Measurements from ENCODE around the gene SH3RF1.
"Not testable (repeated sequence)": the region's sequence is repeated elsewhere in the genome, so short reads cannot be mapped to it uniquely, and the experiment has no call there.

SH3RF1 gene

DNA sequence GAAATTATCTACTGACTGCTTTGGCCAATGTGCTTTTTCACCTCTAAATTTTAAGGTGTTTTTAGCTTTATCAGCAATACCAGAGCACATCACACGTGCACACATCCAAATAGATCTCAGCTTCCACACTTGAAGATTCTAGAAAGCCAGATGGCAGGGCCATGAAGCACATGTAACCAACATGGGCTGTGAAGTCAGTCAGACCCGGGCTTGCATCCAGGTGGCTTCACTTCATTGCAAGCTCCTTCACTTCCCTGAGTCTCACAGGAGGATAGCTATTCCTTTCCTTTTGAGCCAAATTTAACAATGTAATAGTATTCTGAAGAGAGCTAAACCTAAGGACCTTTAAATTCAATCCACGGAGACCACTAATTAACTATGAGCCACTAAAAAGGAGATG is 86.5 kb downstream of the SH3RF1 start:
- H3K79me2 ChIP-seq (ENCODE audit: insufficient read depth, low read depth): no peaks in the 10 kb centered on the region

DNA sequence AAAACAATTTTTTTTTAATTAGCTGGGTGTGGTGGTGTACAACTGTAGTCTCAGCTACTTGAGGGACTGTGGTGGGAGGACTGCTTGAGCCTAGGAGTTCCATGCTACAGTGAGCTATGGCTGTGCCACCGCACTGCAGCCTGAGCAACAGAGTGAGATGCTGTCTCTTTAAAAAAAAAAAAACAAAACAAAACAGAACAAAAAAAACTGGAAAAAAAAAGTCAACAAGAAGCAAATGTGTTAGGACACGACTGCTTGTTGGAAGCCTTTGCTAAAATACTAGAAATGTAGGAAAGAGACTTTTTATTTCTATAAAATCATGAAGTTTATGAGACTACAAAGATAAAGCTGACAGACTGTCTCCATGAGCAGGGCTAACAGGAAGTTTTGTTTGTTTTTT is 87.2 kb downstream of the SH3RF1 start:
- H2AFZ ChIP-seq (ENCODE audit: low read depth): no peak overlapping the region
- no peaks in the 10 kb centered on the region for H3K36me3 ChIP-seq (ENCODE audit: insufficient read depth)
- H3K27ac ChIP-seq: no peak overlapping the region
- no peaks in the 10 kb centered on the region for H4K20me1 ChIP-seq (ENCODE audit: insufficient read depth)
- no peaks in the 10 kb centered on the region for H3K79me2 ChIP-seq (ENCODE audit: insufficient read depth, low read depth)
- no peak overlapping the region for H3K4me2 ChIP-seq
- no peak overlapping the region for H3K4me3 ChIP-seq (IDR thresholded peaks at IDR 0.05; ENCODE audit: insufficient read depth, low read depth, low read length)
- H3K27me3 ChIP-seq (ENCODE audit: insufficient read depth, low read depth): no peaks in the 10 kb centered on the region
- no peak overlapping the region for H3K9ac ChIP-seq
- TF ChIP-seq, protein P1, sequence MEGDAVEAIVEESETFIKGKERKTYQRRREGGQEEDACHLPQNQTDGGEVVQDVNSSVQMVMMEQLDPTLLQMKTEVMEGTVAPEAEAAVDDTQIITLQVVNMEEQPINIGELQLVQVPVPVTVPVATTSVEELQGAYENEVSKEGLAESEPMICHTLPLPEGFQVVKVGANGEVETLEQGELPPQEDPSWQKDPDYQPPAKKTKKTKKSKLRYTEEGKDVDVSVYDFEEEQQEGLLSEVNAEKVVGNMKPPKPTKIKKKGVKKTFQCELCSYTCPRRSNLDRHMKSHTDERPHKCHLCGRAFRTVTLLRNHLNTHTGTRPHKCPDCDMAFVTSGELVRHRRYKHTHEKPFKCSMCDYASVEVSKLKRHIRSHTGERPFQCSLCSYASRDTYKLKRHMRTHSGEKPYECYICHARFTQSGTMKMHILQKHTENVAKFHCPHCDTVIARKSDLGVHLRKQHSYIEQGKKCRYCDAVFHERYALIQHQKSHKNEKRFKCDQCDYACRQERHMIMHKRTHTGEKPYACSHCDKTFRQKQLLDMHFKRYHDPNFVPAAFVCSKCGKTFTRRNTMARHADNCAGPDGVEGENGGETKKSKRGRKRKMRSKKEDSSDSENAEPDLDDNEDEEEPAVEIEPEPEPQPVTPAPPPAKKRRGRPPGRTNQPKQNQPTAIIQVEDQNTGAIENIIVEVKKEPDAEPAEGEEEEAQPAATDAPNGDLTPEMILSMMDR (conservative IDR thresholded peaks at IDR 0.05; ENCODE audit: low read depth, low read length): no peak
- H3K4me1 ChIP-seq (ENCODE audit: low read depth, poor library complexity, severe bottlenecking): peaks cover 9% of the 10 kb centered on the region

More for the DNA sequence above, 86.5 kb downstream of the SH3RF1 start:
- Histone ChIP-seq H4K20me1 (ENCODE audit: insufficient read depth) (no peaks in the 10 kb centered on the region), H3K9ac (no peak overlapping the region), H3K4me1 (ENCODE audit: low read depth, poor library complexity, severe bottlenecking) (peaks cover 14% of the 10 kb centered on the region), H3K4me3 (IDR thresholded peaks at IDR 0.05; ENCODE audit: insufficient read depth, low read depth, low read length) (no peak overlapping the region), H2AFZ (ENCODE audit: low read depth) (no peak overlapping the region), H3K27me3 (ENCODE audit: insufficient read depth, low read depth) (no peaks in the 10 kb centered on the region), H3K27ac (no peak overlapping the region), H3K36me3 (ENCODE audit: insufficient read depth) (no peaks in the 10 kb centered on the region), H3K4me2 (no peak overlapping the region)
- TF ChIP-seq, protein P1 (conservative IDR thresholded peaks at IDR 0.05; ENCODE audit: low read depth, low read length): no peak

DNA sequence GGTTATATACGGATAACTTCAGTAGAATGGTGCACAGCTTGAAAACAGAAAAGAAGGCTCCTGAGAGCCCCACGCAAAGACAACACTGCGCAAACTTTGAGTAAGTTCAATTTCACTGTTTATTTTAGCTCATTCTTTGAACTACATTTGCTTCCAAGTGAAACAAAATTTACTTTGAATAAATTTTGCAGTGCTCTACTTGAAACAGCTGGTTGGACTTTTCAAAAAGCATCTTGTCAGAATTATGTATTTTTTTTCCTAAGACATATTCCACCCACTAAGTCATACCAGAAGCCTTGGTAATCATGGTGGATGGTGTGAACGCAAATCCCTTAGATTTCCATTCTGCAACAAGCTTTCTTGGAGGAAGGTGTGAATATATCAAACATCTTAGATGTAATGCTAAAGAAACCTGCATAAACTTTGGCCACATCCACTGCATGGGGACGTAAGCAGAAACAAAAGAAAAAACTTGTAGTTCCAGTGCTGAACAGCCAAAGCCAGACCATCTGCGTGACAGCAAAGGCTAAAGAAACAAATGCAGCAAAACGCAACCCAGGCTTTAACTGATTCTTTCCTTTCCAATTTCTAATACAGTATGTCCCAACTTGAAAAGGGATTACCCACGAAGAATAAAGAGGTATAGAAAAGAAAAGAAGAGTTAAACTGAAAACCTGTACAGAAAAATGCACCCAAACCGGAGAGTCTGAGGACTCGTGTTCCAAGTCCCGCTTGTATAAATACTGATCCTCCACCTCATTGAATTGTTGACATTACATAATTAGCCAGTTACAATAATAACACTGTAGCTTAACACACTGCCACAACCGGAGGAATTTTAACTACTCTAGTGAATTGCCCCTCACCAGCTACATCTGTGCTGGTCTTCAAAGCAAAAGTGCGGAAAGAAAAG is 90.9 kb downstream of the SH3RF1 start:
- TF ChIP-seq, protein P1 (conservative IDR thresholded peaks at IDR 0.05; ENCODE audit: low read depth, low read length): no peak
- Histone ChIP-seq H3K79me2 (ENCODE audit: insufficient read depth, low read depth) (no peaks in the 10 kb centered on the region), H3K4me2 (no peak overlapping the region), H3K4me3 (IDR thresholded peaks at IDR 0.05; ENCODE audit: insufficient read depth, low read depth, low read length) (no peak overlapping the region), H3K36me3 (ENCODE audit: insufficient read depth) (no peaks in the 10 kb centered on the region), H3K27me3 (ENCODE audit: insufficient read depth, low read depth) (no peaks in the 10 kb centered on the region), H2AFZ (ENCODE audit: low read depth) (no peak overlapping the region), H4K20me1 (ENCODE audit: insufficient read depth) (no peaks in the 10 kb centered on the region), H3K27ac (no peak overlapping the region), H3K9ac (no peak overlapping the region), H3K4me1 (ENCODE audit: low read depth, poor library complexity, severe bottlenecking) (no peaks in the 10 kb centered on the region)

DNA sequence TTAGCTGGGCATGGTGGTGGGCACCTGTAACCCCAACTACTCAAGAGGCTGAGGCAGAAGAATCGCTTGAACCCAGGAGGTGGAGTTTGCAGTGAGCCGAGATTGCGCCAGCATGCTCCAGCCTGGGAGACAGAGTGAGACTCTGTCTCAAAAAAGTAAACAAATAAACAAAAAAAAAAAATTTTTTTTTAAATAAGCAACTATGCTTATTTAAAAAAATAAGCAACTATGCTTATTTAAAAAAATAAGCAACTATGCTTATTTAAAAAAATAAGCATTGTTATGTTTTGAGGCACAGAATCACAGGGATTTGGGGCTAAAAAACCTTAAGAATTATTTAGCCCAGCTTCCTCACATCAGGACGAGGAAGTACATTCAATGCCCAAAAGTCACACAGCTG is 92.7 kb downstream of the SH3RF1 start:
- H2AFZ ChIP-seq (ENCODE audit: low read depth); H3K4me3 ChIP-seq (IDR thresholded peaks at IDR 0.05; ENCODE audit: insufficient read depth, low read depth, low read length); H3K4me1 ChIP-seq (ENCODE audit: low read depth, poor library complexity, severe bottlenecking); H3K36me3 ChIP-seq (ENCODE audit: insufficient read depth); H3K79me2 ChIP-seq (ENCODE audit: insufficient read depth, low read depth); H4K20me1 ChIP-seq (ENCODE audit: insufficient read depth); H3K9ac ChIP-seq; H3K4me2 ChIP-seq; H3K27me3 ChIP-seq (ENCODE audit: insufficient read depth, low read depth); H3K27ac ChIP-seq: not testable (repeated sequence)

DNA sequence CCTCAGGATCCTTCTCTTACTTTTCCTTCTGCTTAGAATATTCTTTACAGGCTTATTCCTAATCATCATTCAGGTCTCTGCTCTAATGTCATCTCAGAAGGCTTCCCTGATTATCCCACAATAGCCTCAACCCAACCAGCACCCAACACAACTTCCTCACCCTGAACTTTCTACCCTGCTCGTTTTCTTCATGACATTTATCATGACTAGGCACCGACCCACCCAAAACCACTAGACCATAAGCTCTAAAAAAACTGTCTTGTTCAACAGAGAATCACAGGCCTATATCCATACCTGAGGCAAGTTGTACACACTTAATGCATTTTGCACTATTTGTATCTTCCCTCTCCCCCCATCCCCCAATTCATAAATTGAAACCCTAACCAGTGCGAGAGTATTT is 95.3 kb downstream of the SH3RF1 start:
- TF ChIP-seq, protein P1 (conservative IDR thresholded peaks at IDR 0.05; ENCODE audit: low read depth, low read length): no peak

More for the DNA sequence above, 95.3 kb downstream of the SH3RF1 start:
- no peaks in the 10 kb centered on the region for H3K36me3 ChIP-seq (ENCODE audit: insufficient read depth)
- H3K4me1 ChIP-seq (ENCODE audit: low read depth, poor library complexity, severe bottlenecking): no peaks in the 10 kb centered on the region
- no peak overlapping the region for H2AFZ ChIP-seq (ENCODE audit: low read depth)
- H3K4me3 ChIP-seq (IDR thresholded peaks at IDR 0.05; ENCODE audit: insufficient read depth, low read depth, low read length): no peak overlapping the region
- no peaks in the 10 kb centered on the region for H3K27me3 ChIP-seq (ENCODE audit: insufficient read depth, low read depth)
- H3K79me2 ChIP-seq (ENCODE audit: insufficient read depth, low read depth): no peaks in the 10 kb centered on the region
- H3K9ac ChIP-seq: no peak overlapping the region
- no peaks in the 10 kb centered on the region for H4K20me1 ChIP-seq (ENCODE audit: insufficient read depth)
- H3K27ac ChIP-seq: no peak overlapping the region
- H3K4me2 ChIP-seq: no peak overlapping the region
